Subcutaneous adipose tissue (tissue), 4 donors: Measurements from ENCODE around the gene HCK. TPM values are rescaled to one million over a fixed set of nuclear protein-coding genes. Genes with fewer than 3 reads are reported as not detected.

Experiments used
- CTCF ChIP-seq: fragments of 450-650 bp; IDR thresholded peaks from one replicate; pipeline ENCODE4 v1.5.1; 2016; ENCODE audit warnings: low read depth, mild to moderate bottlenecking, control low read depth, antibody characterized with exemption, moderate library complexity
- total RNA-seq, 4 donors: library from RNA; depleted of rRNA; stranded (reverse); fragments of >200 nt; gene quantifications; one replicate each; pipeline ENCODE4 v1.1.0, GENCODE V29; 2016

Gene HCK
- total RNA-seq, 4 donors from 2014 or later, result 10.0 to 63.2 (median 27.4) TPM

GRCh38 chr20:32075534-32075933 lies 23.5 kb downstream of the HCK start:
- TF ChIP-seq CTCF, result no peak

- no peak for TF ChIP-seq CTCF
Measured at GRCh38 chr20:32077190-32077589, 25.1 kb downstream of the HCK start.

- TF ChIP-seq CTCF, result no peak
Measured at GRCh38 chr20:32078322-32078721, 26.3 kb downstream of the HCK start.

GRCh38 chr20:32078791-32079190 lies 26.7 kb downstream of the HCK start:
- no peak for TF ChIP-seq CTCF

- no peak for TF ChIP-seq CTCF
Measured at GRCh38 chr20:32079655-32080109, 27.6 kb downstream of the HCK start.

GRCh38 chr20:32080783-32081182 lies 28.7 kb downstream of the HCK start:
- TF ChIP-seq CTCF, result no peak

GRCh38 chr20:32083469-32083868 lies 31.4 kb downstream of the HCK start:
- no peak for TF ChIP-seq CTCF
